NOMO-1 treated with DMSO at 0.1 percent for 48 hours (cell line): ENCODE results near the gene MOCOS.
"Not testable (repeated sequence)": the region's sequence is repeated elsewhere in the genome, so short reads cannot be mapped to it uniquely, and the experiment has no call there.

ENCODE experiments used
- DNase-seq: peaks from one replicate; lab custom pipeline; 2025; ENCODE audit not compliant: unreplicated experiment; lab: John Stamatoyannopoulos, UW

The MOCOS gene, protein sequence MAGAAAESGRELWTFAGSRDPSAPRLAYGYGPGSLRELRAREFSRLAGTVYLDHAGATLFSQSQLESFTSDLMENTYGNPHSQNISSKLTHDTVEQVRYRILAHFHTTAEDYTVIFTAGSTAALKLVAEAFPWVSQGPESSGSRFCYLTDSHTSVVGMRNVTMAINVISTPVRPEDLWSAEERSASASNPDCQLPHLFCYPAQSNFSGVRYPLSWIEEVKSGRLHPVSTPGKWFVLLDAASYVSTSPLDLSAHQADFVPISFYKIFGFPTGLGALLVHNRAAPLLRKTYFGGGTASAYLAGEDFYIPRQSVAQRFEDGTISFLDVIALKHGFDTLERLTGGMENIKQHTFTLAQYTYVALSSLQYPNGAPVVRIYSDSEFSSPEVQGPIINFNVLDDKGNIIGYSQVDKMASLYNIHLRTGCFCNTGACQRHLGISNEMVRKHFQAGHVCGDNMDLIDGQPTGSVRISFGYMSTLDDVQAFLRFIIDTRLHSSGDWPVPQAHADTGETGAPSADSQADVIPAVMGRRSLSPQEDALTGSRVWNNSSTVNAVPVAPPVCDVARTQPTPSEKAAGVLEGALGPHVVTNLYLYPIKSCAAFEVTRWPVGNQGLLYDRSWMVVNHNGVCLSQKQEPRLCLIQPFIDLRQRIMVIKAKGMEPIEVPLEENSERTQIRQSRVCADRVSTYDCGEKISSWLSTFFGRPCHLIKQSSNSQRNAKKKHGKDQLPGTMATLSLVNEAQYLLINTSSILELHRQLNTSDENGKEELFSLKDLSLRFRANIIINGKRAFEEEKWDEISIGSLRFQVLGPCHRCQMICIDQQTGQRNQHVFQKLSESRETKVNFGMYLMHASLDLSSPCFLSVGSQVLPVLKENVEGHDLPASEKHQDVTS

GRCh38 chr18:36187193-36187825 lies at the start of gene MOCOS:
MOCOS (plus strand) TSS chr18:36187497; CDS start chr18:36187540, 43 bp downstream.
- DNase-seq: peak; percentile 32

DNA sequence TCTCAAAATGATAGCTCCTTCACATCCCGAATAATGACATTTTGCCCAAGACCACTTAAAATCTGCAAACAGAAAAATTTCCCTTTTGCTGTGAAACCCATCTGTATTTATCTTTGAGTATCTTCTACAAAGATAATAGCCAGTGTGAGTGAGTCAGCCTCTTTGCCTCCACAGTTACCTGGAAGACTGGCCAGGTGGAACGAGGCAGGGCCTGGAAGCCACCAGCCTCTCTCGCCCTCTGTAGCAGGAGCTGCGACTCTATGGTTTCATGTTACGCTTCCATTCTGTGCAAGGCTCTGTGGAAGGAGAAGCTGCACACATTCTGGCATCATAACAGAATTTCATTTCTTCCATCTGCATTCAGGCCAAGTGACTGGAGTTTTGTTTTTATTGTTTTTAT lies 48.1 kb upstream of the MOCOS start:
- DNase-seq: no peak

- no peak for DNase-seq
Measured at GRCh38 chr18:36141576-36141975, 45.7 kb upstream of the MOCOS start.

- DNase-seq: no peak
Measured at GRCh38 chr18:36142751-36143150, 44.5 kb upstream of the MOCOS start.

- no peak for DNase-seq
Measured at GRCh38 chr18:36143391-36143790, 43.9 kb upstream of the MOCOS start.

DNA sequence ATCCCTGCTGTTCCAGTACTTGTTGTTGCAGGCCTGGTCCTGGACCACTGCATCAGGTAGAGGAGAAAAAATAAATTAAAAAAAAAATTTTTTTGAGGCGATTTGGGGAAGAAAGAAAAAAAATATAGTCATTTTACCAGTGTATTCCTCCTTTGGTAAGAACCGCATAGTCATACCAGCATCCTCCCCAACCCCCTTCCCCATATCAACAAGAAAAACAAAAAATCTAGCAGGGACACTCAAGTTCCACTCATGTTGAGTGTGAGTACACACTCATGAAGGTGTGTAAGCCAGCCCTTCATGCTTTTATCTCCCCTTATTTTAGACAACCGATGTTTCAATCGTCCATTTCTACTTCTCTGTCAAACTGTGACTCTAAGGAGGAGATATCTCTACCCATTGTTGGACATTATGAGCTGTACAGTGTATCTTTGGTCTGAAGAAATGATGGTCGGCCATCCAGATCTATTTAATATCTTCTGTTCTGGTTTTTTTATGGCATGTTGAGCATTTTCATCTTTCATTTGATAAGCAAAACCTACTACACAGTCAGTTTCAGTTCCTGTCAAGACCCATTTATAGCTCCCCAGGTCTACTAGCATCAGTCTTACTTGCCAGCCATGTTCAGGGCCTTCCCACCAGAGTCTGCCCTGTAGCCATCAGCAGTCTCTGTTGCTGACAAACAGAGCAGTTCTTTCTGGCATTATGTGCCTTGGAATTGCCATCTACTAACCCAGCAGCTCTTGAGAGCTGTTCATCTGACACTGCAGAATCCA lies 37.6 kb upstream of the MOCOS start:
- DNase-seq: peak; percentile 18

DNA sequence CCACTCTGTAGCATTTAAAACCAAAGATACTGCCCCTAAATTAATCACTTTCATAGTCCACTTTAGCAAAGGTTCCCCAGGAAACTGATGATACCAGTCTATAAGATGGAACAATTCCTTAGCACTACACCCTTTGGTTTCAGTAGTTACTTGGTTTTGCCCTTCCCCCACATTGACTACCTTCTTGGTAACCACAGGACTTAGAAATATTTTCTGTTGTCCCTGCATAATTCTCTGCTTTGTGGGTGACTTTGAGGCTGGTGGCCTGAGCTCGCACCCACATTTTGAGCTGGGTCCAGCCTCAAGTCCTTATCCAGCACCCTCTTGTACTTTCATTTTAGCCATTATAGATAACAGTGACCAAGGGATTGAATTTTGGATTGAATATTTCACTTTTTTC lies 34.5 kb upstream of the MOCOS start:
- DNase-seq: no peak

DNA sequence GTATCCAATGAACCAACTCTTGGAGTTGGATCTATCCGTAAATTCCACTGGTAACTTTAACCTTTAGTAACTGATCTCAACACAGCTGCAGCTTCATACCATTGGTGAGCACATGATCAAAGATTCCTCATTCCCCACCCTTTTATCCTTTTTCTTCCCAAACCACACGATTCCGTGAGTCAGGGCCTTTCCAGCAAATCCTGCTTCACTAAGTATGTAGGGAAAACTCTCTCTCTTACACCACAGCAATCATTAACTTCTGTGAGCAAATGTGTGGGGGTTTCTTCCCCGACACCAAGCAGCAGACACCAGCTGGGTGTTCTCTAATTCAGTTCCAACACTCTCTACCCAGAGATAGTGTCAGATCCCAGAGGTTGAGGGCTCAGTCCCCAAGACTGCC lies 34.1 kb upstream of the MOCOS start:
- no peak for DNase-seq

DNA sequence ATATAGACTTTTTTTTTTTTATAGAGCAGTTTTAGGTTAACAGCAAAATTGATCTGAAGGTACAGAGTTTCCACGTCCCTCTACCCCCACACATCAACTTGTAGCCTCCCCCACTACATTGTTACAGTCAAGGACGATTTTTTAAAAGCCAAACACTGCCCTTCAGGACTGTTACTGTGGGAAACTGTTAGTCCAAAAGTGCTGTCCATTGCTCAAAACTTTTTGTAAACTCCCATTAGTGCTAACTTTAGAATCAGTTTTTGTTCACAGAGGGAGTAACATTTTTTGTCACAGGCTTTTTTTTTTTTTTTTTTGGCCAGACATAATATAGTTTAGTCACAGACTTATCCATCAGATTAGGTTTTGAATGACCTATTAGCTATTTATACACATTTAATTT lies 33.5 kb upstream of the MOCOS start:
- no peak for DNase-seq

GRCh38 chr18:36155851-36156757 lies 31.2 kb upstream of the MOCOS start:
- DNase-seq: no peak

GRCh38 chr18:36157441-36157840 lies 29.9 kb upstream of the MOCOS start:
- DNase-seq: no peak

- DNase-seq: peak; percentile 36
Measured at GRCh38 chr18:36158266-36158867, 28.9 kb upstream of the MOCOS start.

DNA sequence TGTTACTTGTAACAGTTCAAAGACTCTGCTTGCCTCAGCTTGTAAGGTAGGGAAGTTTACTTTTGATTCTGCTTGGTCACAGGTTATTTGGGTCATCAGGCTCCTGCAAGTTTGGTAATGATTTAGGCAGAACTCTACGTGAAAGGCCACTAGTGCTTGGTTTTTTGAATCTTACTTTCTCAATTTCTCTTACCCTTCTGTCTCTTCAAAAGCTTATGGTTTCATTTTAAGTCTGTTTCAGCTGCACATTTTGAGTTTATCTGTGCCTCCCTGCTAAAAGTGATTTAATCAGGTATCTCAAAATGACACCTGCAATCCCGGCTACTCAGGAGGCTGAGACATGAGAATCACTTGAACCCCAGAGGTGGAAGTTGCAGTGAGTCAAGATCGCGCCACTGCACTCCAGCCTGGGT lies 26.3 kb upstream of the MOCOS start:
- DNase-seq: no peak

GRCh38 chr18:36162981-36163380 lies 24.3 kb upstream of the MOCOS start:
- DNase-seq: no peak

- no peak for DNase-seq
Measured at GRCh38 chr18:36167692-36168218, 19.5 kb upstream of the MOCOS start.

GRCh38 chr18:36168296-36168695 lies 19.0 kb upstream of the MOCOS start:
- not testable (repeated sequence) for DNase-seq

DNA sequence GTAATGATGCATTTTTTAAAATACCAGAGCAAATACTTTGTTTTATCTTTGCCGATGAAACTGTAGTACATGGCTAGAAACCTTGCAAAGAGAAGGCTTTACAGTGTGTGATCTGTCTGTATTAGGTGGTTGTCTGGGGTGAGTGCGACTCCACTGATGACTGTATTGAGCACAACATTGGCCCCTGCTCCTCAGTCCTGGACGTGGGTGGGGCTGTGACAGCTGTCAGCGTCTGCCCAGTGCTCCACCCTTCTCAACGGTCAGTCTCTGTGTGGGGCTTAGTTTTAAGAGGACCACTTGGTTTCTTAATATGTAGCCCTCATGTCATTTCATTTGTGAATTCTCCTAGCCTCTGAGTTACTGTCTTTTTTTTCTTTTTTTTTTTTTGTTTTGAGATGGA lies 17.4 kb upstream of the MOCOS start:
- DNase-seq: no peak

DNA sequence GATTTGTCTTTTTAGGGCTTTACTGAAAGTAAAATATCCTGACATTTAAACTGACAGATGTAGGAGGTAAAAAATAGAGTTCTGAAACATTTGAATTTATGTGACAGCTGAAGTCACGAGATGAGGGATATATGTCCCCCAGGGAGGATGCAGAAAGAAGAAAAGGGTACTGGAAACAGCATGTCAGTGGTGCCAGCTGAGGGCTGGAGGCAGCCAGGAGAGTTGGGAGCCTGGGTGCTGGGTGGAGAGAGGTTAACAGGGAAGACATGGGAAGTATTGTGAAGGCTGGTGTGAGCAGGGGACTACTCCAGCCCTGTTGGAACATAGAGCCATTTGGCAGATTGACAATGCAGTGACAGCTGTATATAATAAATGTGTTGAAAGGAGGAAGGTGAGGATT lies 11.8 kb upstream of the MOCOS start:
- DNase-seq: no peak

- no peak for DNase-seq
Measured at GRCh38 chr18:36176177-36176584, 11.1 kb upstream of the MOCOS start.
